K562 (cell line): Measurements from ENCODE around the gene SLC8A2. TPM values are rescaled to one million over a fixed set of nuclear protein-coding genes. Genes with fewer than 3 reads are reported as not detected.

ENCODE experiments used
- CBX8 ChIP-seq: fragments of 200-600 bp; sonication (generic); IDR thresholded peaks from 2 replicates; pipeline ENCODE4 v1.6.1; 2012; ENCODE audit warnings: borderline replicate concordance, mixed run types, low read depth, mild to moderate bottlenecking, moderate library complexity, mixed read lengths, low read length, control low read depth, inconsistent platforms; ENCODE audit not compliant: poor library complexity, severe bottlenecking; ENCODE audit errors: extremely low read depth
- CXXC5 ChIP-seq: fragments of 250-450 bp; sonication (Bioruptor Pico); IDR thresholded peaks from 2 replicates; pipeline ENCODE4 v1.8.0; 2022; ENCODE audit warnings: inconsistent platforms, mild to moderate bottlenecking, moderate library complexity
- HEY1 ChIP-seq: fragments of 250-450 bp; sonication (Bioruptor Pico); IDR thresholded peaks from 2 replicates; pipeline ENCODE4 v1.5.0; 2020; ENCODE audit warnings: mild to moderate bottlenecking, moderate library complexity, borderline replicate concordance
- HSF4 ChIP-seq: fragments of 250-450 bp; sonication (Bioruptor Pico); IDR thresholded peaks from 2 replicates; pipeline ENCODE4 v2.1.2; 2022; ENCODE audit warnings: mild to moderate bottlenecking, moderate library complexity, borderline replicate concordance
- ILK ChIP-seq: fragments of 450-650 bp; IDR thresholded peaks from 2 replicates; pipeline ENCODE4 v1.6.1; 2016; ENCODE audit warnings: missing genetic modification characterization, low read depth, mild to moderate bottlenecking, missing compliant biosample characterization, moderate library complexity, borderline replicate concordance
- KLF6 ChIP-seq: fragments of 250-450 bp; sonication (Bioruptor Pico); IDR thresholded peaks from 2 replicates; pipeline ENCODE4 v1.4.0; 2020; ENCODE audit warnings: mild to moderate bottlenecking, moderate library complexity, borderline replicate concordance
- MXI1 ChIP-seq: IDR thresholded peaks from 2 replicates; pipeline ENCODE4 v1.6.1; 2011; ENCODE audit warnings: low read depth, mild to moderate bottlenecking, improper control_type of control experiment, low read length
- POLR2AphosphoS2 ChIP-seq: IDR thresholded peaks from 2 replicates; pipeline ENCODE4 v1.6.1; 2012; ENCODE audit warnings: low read length, improper control_type of control experiment
- POLR2G ChIP-seq: fragments of 200-400 bp; formaldehyde crosslinking; IDR thresholded peaks from 2 replicates; pipeline ENCODE4 v1.6.1; 2017; ENCODE audit warnings: low read depth, mild to moderate bottlenecking, antibody characterized with exemption, low read length, moderate library complexity
- RAD21 ChIP-seq, 2 experiments: fragments of 250-450 bp in 1 of 2; fragments of 450-650 bp in 1 of 2; sonication (Bioruptor Pico) in 1 of 2; formaldehyde crosslinking in 1 of 2; IDR thresholded peaks in 1 of 2; conservative IDR thresholded peaks in 1 of 2; 2 replicates each; pipeline versions ENCODE4 v1.4.0 to v1.8.0; 2020 to 2022; ENCODE audit warnings: mild to moderate bottlenecking in 2 of 2, moderate library complexity in 1 of 2
- SAP30 ChIP-seq: fragments of 200-600 bp; sonication (generic); IDR thresholded peaks from 2 replicates; pipeline ENCODE4 v1.6.1; 2012; ENCODE audit warnings: borderline replicate concordance, low read depth, mild to moderate bottlenecking, moderate library complexity, low read length, control low read depth, inconsistent platforms; ENCODE audit not compliant: insufficient read depth, poor library complexity, severe bottlenecking
- SIRT6 ChIP-seq: IDR thresholded peaks from one replicate; pipeline ENCODE4 v1.6.1; 2012; ENCODE audit warnings: low read depth, mild to moderate bottlenecking, control low read depth, inconsistent platforms, low read length, moderate library complexity
- SP1 ChIP-seq: sonication (generic); formaldehyde crosslinking; IDR thresholded peaks from 2 replicates; pipeline ENCODE4 v1.8.1; 2022; ENCODE audit warnings: mild to moderate bottlenecking, missing genetic modification reagents
- SREBF1 ChIP-seq: fragments of 150-350 bp; IDR thresholded peaks from 2 replicates; pipeline ENCODE4 v1.6.1; 2014; ENCODE audit warnings: antibody characterized with exemption, low read depth, low read length, borderline replicate concordance
- ZFX ChIP-seq: sonication (generic); formaldehyde crosslinking; IDR thresholded peaks from 2 replicates; pipeline ENCODE4 v1.8.0; 2022; ENCODE audit warnings: mild to moderate bottlenecking, missing genetic modification reagents, moderate library complexity
- ZHX1 ChIP-seq: fragments of 150-350 bp; conservative IDR thresholded peaks from 2 replicates; pipeline ENCODE4 v1.6.1; 2014; ENCODE audit warnings: low read length
- ZNF184 ChIP-seq: sonication (generic); formaldehyde crosslinking; IDR thresholded peaks from 2 replicates; pipeline ENCODE4 v1.5.0; 2020; ENCODE audit warnings: missing genetic modification reagents
- ZNF699 ChIP-seq: fragments of 250-450 bp; sonication (Bioruptor Pico); IDR thresholded peaks from 2 replicates; pipeline ENCODE4 v1.8.0; 2021; ENCODE audit warnings: mild to moderate bottlenecking, moderate library complexity; ENCODE audit not compliant: insufficient replicate concordance
- ZNF717 ChIP-seq: fragments of 250-450 bp; sonication (Bioruptor Pico); IDR thresholded peaks from 2 replicates; pipeline ENCODE4 v1.5.0; 2021
- polyA plus RNA-seq, 8 experiments: library from polyadenylated mRNA; depleted of rRNA in 4 of 8; stranded (reverse) in 5 of 8; unstranded in 3 of 8; fragments of >200 nt; fragmentation: Nextera tagmentation in 2 of 8; fragmentation: Illumina TruSeq in 1 of 8; extraction: Ambion mirVana in 2 of 8; extraction: Trizol in 1 of 8; gene quantifications; 2 replicates each; pipeline versions ENCODE4 v1.2.1 to v1.2.3, GENCODE V29; 2011 to 2014; ENCODE audit warnings: inconsistent platforms in 1 of 8, missing spikeins in 1 of 8
- total RNA-seq, 7 experiments: library from RNA; depleted of rRNA in 6 of 7; stranded (reverse); fragments of >200 nt in 6 of 7; fragmentation: Illumina TruSeq in 2 of 7; extraction: Trizol in 2 of 7; gene quantifications; 2 replicates each; pipeline versions ENCODE4 v1.2.1 to v1.2.3, GENCODE V29; 2011 to 2021; ENCODE audit warnings: low replicate concordance in 1 of 7
- TF ChIP-seq, protein P1 (sequence below): fragments of 250-450 bp; sonication (Bioruptor Pico); IDR thresholded peaks from 2 replicates; pipeline ENCODE4 v1.5.0; 2021
- TF ChIP-seq, protein P2 (sequence below): fragments of 450-650 bp; IDR thresholded peaks from 2 replicates; pipeline ENCODE4 v1.6.1; 2016; ENCODE audit warnings: borderline replicate concordance

SLC8A2 gene
- total and polyA plus RNA-seq, 9 of the 15 experiments (the other 6 are each of a cell fraction or from before 2014, with no cell fraction given): 0.07 to 0.66 (median 0.24) TPM; not detected in 3

DNA sequence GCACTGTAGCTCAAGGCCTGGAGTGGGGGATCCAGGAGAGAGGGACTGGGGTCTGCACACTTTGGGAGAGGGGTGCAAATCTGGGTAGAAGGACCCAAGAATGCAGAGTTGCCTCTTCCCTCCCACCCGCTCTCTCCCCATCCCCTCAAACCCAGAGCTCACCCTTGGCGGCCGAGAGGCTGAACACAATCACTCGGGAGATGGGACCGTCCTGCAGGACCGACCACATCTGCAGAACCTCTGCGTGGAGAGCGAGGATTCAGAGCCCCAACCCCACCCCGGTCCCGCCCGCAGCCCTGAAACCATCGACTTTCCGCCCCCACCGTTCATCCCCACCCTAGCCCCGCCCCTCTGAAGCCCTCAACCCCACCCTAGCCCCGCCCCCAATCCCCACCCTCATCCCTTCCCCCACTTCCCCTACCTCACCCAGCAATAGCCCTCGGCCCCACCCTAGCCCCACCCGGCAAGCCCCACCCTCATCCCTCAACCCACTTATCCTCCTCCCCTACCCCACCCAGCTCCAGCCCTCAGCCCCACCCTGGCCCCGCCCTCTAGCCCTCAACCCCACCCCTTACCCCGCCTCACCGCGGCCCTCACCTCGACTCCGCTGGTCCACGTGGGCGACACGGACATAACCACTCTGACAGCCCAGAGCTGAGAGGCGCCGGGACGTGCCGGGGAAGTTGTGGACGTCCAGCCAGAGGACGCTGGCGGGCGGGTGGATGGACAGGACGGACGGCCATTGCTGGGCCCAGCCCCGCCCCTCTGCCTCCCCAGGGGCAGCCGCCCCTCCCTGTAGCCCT is 8.2 kb upstream of the SLC8A2 start (continued):
- TF ChIP-seq POLR2G (peak; percentile 57), SP1 (CRISPR knock-in tag) (peak; percentile 48), RAD21 (CRISPR knock-in tag; conservative IDR thresholded peaks at IDR 0.05 in 1 of 2, IDR thresholded peaks at IDR 0.05 in 1 of 2) (no peak), ZNF699 (no peak), KLF6 (CRISPR knock-in tag) (no peak), POLR2AphosphoS2 (no peak), SAP30 (no peak), ZHX1 (no peak), MXI1 (peak; percentile 62; the same call in 1 of the 2 replicates), CBX8 (no peak), ZFX (CRISPR knock-in tag) (no peak), SIRT6 (no peak), ZNF717 (CRISPR knock-in tag) (no peak), CXXC5 (CRISPR knock-in tag) (peak; percentile 43; the same call in 1 of the 2 replicates), ZNF184 (CRISPR knock-in tag) (no peak), SREBF1 (no peak), HSF4 (CRISPR knock-in tag) (no peak), ILK (no peak), HEY1 (CRISPR knock-in tag) (no peak)
- TF ChIP-seq, protein P1, sequence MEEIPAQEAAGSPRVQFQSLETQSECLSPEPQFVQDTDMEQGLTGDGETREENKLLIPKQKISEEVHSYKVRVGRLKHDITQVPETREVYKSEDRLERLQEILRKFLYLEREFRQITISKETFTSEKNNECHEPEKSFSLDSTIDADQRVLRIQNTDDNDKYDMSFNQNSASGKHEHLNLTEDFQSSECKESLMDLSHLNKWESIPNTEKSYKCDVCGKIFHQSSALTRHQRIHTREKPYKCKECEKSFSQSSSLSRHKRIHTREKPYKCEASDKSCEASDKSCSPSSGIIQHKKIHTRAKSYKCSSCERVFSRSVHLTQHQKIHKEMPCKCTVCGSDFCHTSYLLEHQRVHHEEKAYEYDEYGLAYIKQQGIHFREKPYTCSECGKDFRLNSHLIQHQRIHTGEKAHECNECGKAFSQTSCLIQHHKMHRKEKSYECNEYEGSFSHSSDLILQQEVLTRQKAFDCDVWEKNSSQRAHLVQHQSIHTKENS (CRISPR knock-in tag): no peak
- TF ChIP-seq, protein P2, sequence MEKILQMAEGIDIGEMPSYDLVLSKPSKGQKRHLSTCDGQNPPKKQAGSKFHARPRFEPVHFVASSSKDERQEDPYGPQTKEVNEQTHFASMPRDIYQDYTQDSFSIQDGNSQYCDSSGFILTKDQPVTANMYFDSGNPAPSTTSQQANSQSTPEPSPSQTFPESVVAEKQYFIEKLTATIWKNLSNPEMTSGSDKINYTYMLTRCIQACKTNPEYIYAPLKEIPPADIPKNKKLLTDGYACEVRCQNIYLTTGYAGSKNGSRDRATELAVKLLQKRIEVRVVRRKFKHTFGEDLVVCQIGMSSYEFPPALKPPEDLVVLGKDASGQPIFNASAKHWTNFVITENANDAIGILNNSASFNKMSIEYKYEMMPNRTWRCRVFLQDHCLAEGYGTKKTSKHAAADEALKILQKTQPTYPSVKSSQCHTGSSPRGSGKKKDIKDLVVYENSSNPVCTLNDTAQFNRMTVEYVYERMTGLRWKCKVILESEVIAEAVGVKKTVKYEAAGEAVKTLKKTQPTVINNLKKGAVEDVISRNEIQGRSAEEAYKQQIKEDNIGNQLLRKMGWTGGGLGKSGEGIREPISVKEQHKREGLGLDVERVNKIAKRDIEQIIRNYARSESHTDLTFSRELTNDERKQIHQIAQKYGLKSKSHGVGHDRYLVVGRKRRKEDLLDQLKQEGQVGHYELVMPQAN: peak; percentile 80; the same call in 1 of the 2 replicates
